ENCODE measurements around the gene PRPF39. TPM values are rescaled to one million over a fixed set of nuclear protein-coding genes. Genes with fewer than 3 reads are reported as not detected.

PRPF39 gene
- total and polyA plus RNA-seq, 10 of the 15 experiments (the other 5 are each of a cell fraction or from before 2014, with no cell fraction given): 22.1 to 91.7 (median 36.9) TPM

DNA sequence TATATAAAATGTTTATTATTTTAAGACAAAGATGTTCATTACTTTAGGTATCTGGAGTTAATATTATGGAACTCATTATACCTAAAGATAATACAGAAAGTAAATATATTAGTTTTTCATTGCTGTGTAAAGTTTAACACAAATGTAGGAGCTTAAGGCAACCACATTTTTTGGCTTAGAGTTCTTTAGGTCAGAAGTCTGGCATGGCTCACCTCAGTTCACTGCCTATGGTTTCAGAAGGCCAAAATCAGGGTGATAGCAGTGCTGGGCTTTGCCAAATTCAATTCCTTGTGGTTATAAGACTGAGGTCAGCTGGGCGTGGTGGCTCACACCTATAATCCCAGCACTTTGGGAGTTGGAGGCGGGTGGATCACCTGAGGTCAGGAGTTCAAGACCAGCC lies 35.5 kb upstream of the PRPF39 start (continued):
- TF ChIP-seq, protein P1, sequence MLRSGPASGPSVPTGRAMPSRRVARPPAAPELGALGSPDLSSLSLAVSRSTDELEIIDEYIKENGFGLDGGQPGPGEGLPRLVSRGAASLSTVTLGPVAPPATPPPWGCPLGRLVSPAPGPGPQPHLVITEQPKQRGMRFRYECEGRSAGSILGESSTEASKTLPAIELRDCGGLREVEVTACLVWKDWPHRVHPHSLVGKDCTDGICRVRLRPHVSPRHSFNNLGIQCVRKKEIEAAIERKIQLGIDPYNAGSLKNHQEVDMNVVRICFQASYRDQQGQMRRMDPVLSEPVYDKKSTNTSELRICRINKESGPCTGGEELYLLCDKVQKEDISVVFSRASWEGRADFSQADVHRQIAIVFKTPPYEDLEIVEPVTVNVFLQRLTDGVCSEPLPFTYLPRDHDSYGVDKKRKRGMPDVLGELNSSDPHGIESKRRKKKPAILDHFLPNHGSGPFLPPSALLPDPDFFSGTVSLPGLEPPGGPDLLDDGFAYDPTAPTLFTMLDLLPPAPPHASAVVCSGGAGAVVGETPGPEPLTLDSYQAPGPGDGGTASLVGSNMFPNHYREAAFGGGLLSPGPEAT (IDR thresholded peaks at IDR 0.05; ENCODE audit: low read depth): no peak
- TF ChIP-seq CHD1 (IDR thresholded peaks at IDR 0.05; ENCODE audit: low read depth, low read length): no peak
- no peak for TF ChIP-seq YY1 (IDR thresholded peaks at IDR 0.05; ENCODE audit: low read depth, low read length)
- no peak for TF ChIP-seq KLF5 (IDR thresholded peaks at IDR 0.05; ENCODE audit: partially characterized antibody)
- no peak for TF ChIP-seq SUZ12 (IDR thresholded peaks at IDR 0.05; ENCODE audit: unreplicated experiment)
- no peak for TF ChIP-seq NR2F1 (conservative IDR thresholded peaks at IDR 0.05)
- no peak for TF ChIP-seq POLR2AphosphoS2 (IDR thresholded peaks at IDR 0.05; ENCODE audit: low read depth, low read length)

DNA sequence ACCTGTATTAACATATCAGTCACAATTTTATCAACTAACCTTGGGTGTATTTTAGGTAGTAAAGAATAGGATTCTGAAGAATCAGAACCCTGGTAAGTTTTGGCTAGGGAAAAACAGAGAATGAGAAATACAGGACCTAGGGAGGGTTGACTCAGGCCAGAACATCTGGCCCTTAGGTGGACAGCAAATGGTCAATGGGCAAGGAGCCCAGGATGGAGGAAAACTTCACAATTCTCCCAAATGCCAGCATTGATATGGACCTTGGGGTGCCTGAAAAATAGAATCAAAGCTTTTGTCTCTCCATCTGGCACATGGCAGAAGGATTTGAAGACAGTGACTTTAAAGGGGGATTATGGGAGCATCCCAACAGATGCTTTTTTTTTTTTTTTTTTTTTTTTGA lies 32.7 kb upstream of the PRPF39 start:
- Histone ChIP-seq H3K4me3 (no peak overlapping the region), H3K4me2 (ENCODE audit: control insufficient read depth, insufficient read depth) (no peak overlapping the region), H3K36me3 (ENCODE audit: control insufficient read depth in 2 of 2, insufficient read depth in 2 of 2, low read length in 1 of 2) (no peaks in the 10 kb centered on the region; a peak in 2 of 4 replicates), H3K27ac (ENCODE audit: control insufficient read depth, insufficient read depth) (no peak overlapping the region), H3K79me2 (ENCODE audit: control insufficient read depth, insufficient read depth, low read length) (no peaks in the 10 kb centered on the region), H3K9me3 (replicated peaks; ENCODE audit: control insufficient read depth, insufficient read depth, low read length) (no peaks in the 10 kb centered on the region), H3K27me3 (replicated peaks in 1 of 2; ENCODE audit: control insufficient read depth in 2 of 2, insufficient read depth in 2 of 2, low read length in 1 of 2) (no peaks in the 10 kb centered on the region), H3K9ac (ENCODE audit: control insufficient read depth, insufficient read depth, low read length) (no peak overlapping the region), H2AFZ (ENCODE audit: control insufficient read depth, low read depth, low read length) (no peak overlapping the region), H4K20me1 (ENCODE audit: control insufficient read depth, insufficient read depth) (no peaks in the 10 kb centered on the region), H3K4me1 (ENCODE audit: control insufficient read depth, insufficient read depth, low read length) (no peaks in the 10 kb centered on the region)
- intact Hi-C loops (cut with micrococcal nuclease; ENCODE audit: unreplicated experiment) (no loop called here), in situ Hi-C loops (cut with MboI) (no loop called here)
- ChIA-PET POLR2A (no interaction called here), CTCF (no interaction called here), RAD21 (ENCODE audit: unreplicated experiment) (no interaction called here), SMC1A (ENCODE audit: uncharacterized antibody, unreplicated experiment) (no interaction called here)
- no peak for DNase-seq (ENCODE audit: low read depth, low spot score)
- ATAC-seq: no peak
- TF ChIP-seq BHLHE40 (IDR thresholded peaks at IDR 0.05; ENCODE audit: borderline replicate concordance in 1 of 2, low read depth in 2 of 2, low read length in 1 of 2): no peak
- no peak for TF ChIP-seq CEBPB (IDR thresholded peaks at IDR 0.05; ENCODE audit: borderline replicate concordance in 1 of 2, low read depth in 2 of 2, low read length in 2 of 2)
- TF ChIP-seq, protein P2, sequence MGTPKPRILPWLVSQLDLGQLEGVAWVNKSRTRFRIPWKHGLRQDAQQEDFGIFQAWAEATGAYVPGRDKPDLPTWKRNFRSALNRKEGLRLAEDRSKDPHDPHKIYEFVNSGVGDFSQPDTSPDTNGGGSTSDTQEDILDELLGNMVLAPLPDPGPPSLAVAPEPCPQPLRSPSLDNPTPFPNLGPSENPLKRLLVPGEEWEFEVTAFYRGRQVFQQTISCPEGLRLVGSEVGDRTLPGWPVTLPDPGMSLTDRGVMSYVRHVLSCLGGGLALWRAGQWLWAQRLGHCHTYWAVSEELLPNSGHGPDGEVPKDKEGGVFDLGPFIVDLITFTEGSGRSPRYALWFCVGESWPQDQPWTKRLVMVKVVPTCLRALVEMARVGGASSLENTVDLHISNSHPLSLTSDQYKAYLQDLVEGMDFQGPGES (IDR thresholded peaks at IDR 0.05): no peak
- TF ChIP-seq MXI1 (IDR thresholded peaks at IDR 0.05; ENCODE audit: low read depth, low read length): no peak
- no peak for TF ChIP-seq ZNF384 (IDR thresholded peaks at IDR 0.05; ENCODE audit: borderline replicate concordance, low read depth, low read length)
- TF ChIP-seq CBFB (IDR thresholded peaks at IDR 0.05; ENCODE audit: low read depth): no peak
- TF ChIP-seq ETV6 (conservative IDR thresholded peaks at IDR 0.05 in 1 of 2, IDR thresholded peaks at IDR 0.05 in 1 of 2; ENCODE audit: borderline replicate concordance in 1 of 2, low read depth in 1 of 2): no peak
- TF ChIP-seq ZNF217 (IDR thresholded peaks at IDR 0.05): no peak
- TF ChIP-seq IKZF2 (IDR thresholded peaks at IDR 0.05): no peak
- no peak for TF ChIP-seq NFYA (IDR thresholded peaks at IDR 0.05; ENCODE audit: borderline replicate concordance, low read depth, low read length)
- no peak for FAIRE-seq
- BruUV-seq (replicated peaks): no TSS peak
